ENCODE measurements around the gene JAKMIP2.

GRCh38 chr5:147731431-147732290, 50.9 kb downstream of the JAKMIP2 start:
- no peak for TF ChIP-seq TAF1 (IDR thresholded peaks at IDR 0.05; ENCODE audit: low read depth, low read length)
- TF ChIP-seq POLR2AphosphoS5 (IDR thresholded peaks at IDR 0.05; ENCODE audit: low read depth, low read length): no peak

Data from GM12891 (cell line).